Measurements from ENCODE around the gene CHSY3. TPM values are rescaled to one million over a fixed set of nuclear protein-coding genes. Genes with fewer than 3 reads are reported as not detected.
A peak's percentile ranks its signal among the peaks of the same experiment; 100 is the strongest.

Gene CHSY3
- polyA plus RNA-seq, 6 donors from 2014 or later, result not detected

DNA sequence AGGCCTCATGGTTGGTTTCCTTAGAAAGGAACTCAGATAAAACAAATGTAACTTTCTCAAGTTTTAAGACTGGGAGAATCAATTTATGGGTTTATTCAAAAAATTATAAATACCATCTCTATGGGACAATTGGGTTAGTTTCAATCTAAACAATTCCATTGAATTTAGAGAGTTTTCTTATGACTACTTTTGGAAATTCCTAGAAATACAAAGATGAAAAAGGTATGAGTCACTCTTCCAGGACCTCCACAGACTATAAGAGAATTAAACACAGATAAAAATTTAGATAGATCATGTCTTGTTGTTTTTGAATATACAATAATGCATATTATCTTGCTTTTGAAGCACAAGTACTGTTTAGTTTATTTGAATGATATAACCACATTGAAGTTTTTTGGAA, 188.7 kb downstream of the CHSY3 start:
- ATAC-seq (ENCODE audit: low read depth in 2 of 2) (no peak), DNase-seq (no peak)
- Mint-ChIP-seq H3K27me3 (no peaks in the 10 kb centered on the region), H3K4me1 (no peaks in the 10 kb centered on the region), H3K27ac (no peak overlapping the region), H3K36me3 (no peaks in the 10 kb centered on the region), H3K9me3 (peaks cover 0 to 22% (median 5%) of the 10 kb centered on the region in 7 donors), H3K4me3 (no peak overlapping the region)

DNA sequence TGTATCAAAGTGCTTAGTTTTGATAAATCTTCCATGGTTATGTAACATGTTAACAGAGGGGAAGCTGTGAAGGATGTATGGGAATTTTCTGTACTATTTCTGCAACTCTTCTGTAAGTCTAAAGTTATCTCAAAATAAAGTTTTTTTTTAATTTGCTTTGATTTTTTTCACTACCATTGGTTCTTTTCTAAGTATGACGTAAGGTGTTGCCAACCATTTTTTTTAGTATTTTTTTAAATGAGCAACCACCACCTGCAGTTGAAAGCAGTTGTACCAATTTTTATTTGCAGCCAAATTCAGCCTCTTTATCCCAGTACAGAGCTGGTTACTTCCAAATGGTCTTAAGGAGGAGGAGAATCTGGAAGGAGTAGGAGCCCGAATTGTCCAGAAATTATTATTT, 192.2 kb downstream of the CHSY3 start:
- no peaks in the 10 kb centered on the region for H3K4me1 Mint-ChIP-seq
- H3K36me3 Mint-ChIP-seq, result no peaks in the 10 kb centered on the region
- H3K27ac Mint-ChIP-seq, result no peak overlapping the region
- no peak for DNase-seq
- H3K27me3 Mint-ChIP-seq, result no peaks in the 10 kb centered on the region
- no peak overlapping the region for H3K4me3 Mint-ChIP-seq
- peaks cover 0 to 19% (median 4%) of the 10 kb centered on the region in 7 donors for H3K9me3 Mint-ChIP-seq
- ATAC-seq (ENCODE audit: low read depth in 2 of 2), result no peak

DNA sequence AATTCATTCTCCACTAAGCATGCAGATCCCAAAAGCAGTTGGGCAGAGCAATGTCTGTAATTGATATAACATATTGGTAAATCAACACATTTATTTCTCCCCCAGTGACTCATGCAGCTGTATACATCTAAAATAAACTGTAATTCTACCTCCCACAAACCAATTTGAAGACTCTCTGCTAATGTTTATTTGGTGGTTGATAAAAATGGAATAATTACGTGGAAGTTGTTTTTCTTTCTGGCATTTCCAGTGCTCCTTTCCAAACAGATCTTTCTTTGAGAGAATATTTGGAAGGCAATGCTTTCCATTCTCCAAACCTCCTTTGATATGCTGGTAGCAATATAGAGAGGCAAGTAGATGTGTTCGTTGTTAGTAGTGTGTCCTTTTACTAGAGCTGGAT, 194.7 kb downstream of the CHSY3 start:
- Mint-ChIP-seq H3K4me1 (no peaks in the 10 kb centered on the region), H3K27me3 (no peaks in the 10 kb centered on the region), H3K27ac (no peak overlapping the region), H3K4me3 (no peak overlapping the region), H3K9me3 (peaks cover 0 to 1% (median 0%) of the 10 kb centered on the region in 7 donors), H3K36me3 (no peaks in the 10 kb centered on the region)
- DNase-seq, result no peak
- no peak for ATAC-seq (ENCODE audit: low read depth in 2 of 2)

DNA sequence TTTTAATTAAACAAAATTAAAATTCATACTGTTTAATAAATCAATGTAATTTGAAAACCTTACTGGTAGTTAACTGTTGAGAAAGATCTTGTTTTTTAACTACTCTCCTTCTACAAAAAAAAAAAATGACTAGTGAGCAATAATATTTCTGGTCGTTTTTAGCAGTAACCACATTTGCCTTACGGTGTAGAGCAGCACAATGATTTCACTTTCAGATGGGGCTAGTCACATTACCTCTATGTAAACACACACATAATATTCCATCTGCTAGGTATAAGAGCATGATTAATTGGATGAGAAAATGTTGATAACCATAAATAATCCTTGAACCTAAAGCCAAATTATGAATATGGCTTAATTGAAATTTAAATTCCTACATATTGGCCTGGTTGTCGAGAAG, 198.1 kb downstream of the CHSY3 start:
- H3K9me3 Mint-ChIP-seq, result no peaks in the 10 kb centered on the region
- H3K27me3 Mint-ChIP-seq, result no peaks in the 10 kb centered on the region
- DNase-seq (no peak), ATAC-seq (ENCODE audit: low read depth in 2 of 2) (no peak)
- no peak overlapping the region for H3K27ac Mint-ChIP-seq
- H3K4me3 Mint-ChIP-seq, result no peak overlapping the region
- no peaks in the 10 kb centered on the region for H3K36me3 Mint-ChIP-seq
- no peaks in the 10 kb centered on the region for H3K4me1 Mint-ChIP-seq

DNA sequence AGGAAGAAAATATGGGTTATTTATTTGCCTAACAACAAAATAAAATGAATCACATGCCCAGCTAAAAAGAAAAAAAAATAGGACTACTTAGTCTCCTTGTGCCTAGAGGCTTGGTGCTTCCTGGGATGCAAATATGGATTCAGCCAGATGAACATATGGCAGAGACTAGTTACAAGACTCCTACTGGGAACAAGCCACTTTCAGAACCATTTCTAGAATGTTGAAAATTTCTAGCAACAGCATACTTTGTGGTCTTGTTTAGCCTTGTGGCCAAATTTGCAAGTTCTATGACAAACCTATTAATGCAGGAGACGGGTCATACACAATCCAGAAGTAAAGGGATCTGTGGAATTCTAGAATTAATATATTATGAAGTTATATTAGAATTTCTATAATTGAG, 198.7 kb downstream of the CHSY3 start:
- H3K9me3 Mint-ChIP-seq, result no peaks in the 10 kb centered on the region
- ATAC-seq (ENCODE audit: low read depth in 2 of 2), result no peak
- no peaks in the 10 kb centered on the region for H3K4me1 Mint-ChIP-seq
- H3K4me3 Mint-ChIP-seq, result no peak overlapping the region
- DNase-seq, result no peak
- H3K36me3 Mint-ChIP-seq, result no peaks in the 10 kb centered on the region
- no peaks in the 10 kb centered on the region for H3K27me3 Mint-ChIP-seq
- no peak overlapping the region for H3K27ac Mint-ChIP-seq

DNA sequence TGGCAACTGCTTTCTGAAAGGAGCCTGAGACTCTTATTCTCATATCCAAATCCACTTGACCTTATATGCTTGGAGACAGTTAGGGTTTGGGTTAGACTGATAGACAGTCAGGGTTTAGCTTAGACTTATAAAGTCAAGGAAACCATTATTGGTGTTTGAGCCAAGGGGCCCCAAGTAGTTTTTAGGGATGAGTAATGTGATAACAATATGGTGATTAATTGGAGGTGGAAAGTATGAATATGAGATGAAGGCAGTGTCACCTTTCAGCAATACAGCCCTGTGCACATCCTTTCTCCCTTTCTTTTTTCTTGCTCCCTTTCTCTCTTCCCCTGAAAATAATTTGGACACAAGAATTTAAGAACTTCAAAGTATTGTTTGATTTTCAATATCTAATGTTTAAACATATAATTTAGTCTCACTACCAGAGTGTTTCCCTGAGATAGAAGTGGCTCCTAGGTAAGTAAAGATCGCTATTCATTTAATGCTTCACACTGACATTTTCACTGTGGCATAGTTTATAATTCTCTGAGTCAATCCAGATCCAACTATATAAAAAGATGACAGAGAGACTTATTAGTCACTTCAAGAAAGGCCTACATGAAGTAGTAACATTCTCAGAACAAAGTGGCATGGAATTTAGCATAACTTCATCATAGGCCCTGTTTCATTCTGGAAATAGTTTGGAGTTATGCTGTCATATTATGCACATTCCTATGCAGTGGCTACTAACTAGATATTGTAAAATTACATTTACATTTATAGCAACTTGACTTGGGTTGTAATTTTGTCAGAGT, 200.8 kb downstream of the CHSY3 start:
- Mint-ChIP-seq H3K27ac (no peak overlapping the region), H3K4me1 (no peaks in the 10 kb centered on the region), H3K36me3 (no peaks in the 10 kb centered on the region), H3K4me3 (no peak overlapping the region), H3K27me3 (no peaks in the 10 kb centered on the region), H3K9me3 (no peaks in the 10 kb centered on the region)
- DNase-seq (no peak), ATAC-seq (ENCODE audit: low read depth in 2 of 2) (no peak)

DNA sequence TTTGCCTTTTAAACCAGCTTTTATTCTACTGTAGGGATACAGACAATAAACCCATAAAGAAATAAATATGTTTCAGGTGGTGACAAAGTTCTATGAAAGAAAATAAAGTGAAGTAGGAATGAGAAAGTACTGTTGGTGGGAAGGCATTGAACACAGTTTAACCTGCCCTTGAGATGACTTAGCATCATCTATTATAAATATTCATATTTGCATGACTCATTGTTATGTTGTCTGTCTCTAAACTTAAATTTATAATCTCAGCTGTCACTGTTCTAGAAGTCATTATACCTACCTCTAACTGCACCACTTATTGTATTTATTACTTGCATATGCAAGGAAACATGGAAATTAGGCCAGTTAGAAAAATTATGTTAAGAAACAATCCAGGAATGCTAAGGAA, 202.2 kb downstream of the CHSY3 start:
- Mint-ChIP-seq H3K9me3 (no peaks in the 10 kb centered on the region), H3K4me1 (no peaks in the 10 kb centered on the region), H3K27ac (no peak overlapping the region), H3K4me3 (no peak overlapping the region), H3K36me3 (no peaks in the 10 kb centered on the region), H3K27me3 (no peaks in the 10 kb centered on the region)
- DNase-seq (no peak), ATAC-seq (ENCODE audit: low read depth in 2 of 2) (no peak)

DNA sequence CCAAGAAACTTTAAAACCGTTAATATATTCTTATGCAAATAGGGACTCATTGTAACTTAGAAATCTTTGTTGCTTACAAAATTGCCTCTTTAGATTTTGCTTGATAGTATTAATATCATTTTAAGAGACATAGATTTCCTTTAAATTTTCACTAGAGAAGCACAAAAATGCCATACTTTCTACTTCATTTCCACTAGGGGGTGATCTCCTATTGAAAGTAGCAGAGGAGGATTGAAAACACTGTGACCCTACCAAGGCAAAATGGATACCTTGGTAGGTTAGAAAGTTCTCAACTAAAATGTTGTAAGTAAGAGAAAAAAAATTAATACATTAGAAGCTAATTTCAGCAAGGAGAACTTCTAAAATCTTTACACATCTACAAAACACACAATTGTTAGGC, 204.9 kb downstream of the CHSY3 start:
- no peak overlapping the region for H3K4me3 Mint-ChIP-seq
- no peaks in the 10 kb centered on the region for H3K4me1 Mint-ChIP-seq
- H3K9me3 Mint-ChIP-seq, result no peaks in the 10 kb centered on the region
- H3K27me3 Mint-ChIP-seq, result no peaks in the 10 kb centered on the region
- DNase-seq (peak; percentile 1), ATAC-seq (ENCODE audit: low read depth in 2 of 2) (peak in 1 of 2 donors; percentile 33)
- H3K27ac Mint-ChIP-seq, result no peak overlapping the region
- H3K36me3 Mint-ChIP-seq, result no peaks in the 10 kb centered on the region

DNA sequence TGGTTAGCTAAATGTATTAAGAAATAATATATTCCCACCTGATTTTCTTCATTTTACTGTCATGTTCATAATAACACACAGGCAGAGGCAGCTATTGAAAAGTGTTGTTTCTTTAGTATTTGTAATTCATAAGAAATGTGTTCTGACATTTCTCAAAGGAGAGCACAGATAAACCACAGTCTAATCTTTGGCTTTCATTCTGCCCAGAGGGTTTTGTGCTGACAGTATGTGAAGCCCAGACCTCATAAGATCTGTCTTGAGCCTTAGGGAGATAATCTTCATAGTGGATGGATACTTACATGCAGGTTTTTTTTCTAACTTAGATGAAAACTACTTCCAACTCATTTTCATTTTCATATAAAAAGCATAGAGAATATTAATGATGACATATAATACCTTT, 206.1 kb downstream of the CHSY3 start:
- Mint-ChIP-seq H3K27ac (no peak overlapping the region), H3K36me3 (no peaks in the 10 kb centered on the region), H3K27me3 (no peaks in the 10 kb centered on the region), H3K4me1 (no peaks in the 10 kb centered on the region), H3K4me3 (no peak overlapping the region), H3K9me3 (no peaks in the 10 kb centered on the region)
- ATAC-seq (ENCODE audit: low read depth in 2 of 2) (no peak), DNase-seq (no peak)

DNA sequence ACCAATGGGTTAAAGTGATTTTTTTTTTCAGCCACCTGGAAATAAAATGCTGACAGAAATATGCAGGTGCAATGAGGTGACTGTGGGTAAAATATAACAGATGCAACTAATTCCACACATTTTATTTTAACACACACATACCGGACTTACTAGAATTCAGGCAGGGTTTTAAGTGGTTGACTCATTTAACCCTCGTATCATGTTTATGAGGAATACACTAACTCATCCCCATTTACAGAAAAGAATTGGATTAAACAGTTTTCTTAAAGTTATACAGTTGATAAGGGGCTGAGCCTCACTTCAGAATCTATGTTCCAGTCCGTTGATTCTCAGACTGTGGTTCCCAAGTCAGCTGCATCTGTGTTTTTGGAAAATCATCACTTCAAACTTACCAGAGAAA, 207.5 kb downstream of the CHSY3 start:
- Mint-ChIP-seq H3K36me3 (no peaks in the 10 kb centered on the region), H3K4me3 (no peak overlapping the region), H3K4me1 (no peaks in the 10 kb centered on the region), H3K9me3 (no peaks in the 10 kb centered on the region), H3K27ac (no peak overlapping the region), H3K27me3 (no peaks in the 10 kb centered on the region)
- ATAC-seq (ENCODE audit: low read depth in 2 of 2) (no peak), DNase-seq (no peak)

DNA sequence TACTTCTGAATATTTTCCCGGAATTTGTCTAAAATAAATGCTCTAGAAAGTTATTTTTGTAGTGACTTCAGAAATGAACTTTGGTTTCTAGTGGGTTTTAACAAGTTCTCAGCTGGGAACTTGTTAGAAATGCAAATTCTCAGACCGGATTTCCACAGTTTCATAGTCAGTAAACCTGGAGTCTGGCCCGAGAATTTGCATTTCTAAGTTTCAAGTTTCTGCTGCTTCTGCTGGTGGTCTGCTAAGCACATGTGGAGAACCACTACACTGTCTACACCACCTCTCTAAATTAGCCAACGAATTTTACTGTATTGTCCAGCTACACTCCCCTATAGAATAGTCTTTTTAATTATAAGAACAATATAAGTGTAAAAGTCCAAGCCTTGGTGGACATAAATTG, 208.0 kb downstream of the CHSY3 start:
- no peaks in the 10 kb centered on the region for H3K27me3 Mint-ChIP-seq
- H3K4me3 Mint-ChIP-seq, result no peak overlapping the region
- ATAC-seq (ENCODE audit: low read depth in 2 of 2) (no peak), DNase-seq (no peak)
- no peaks in the 10 kb centered on the region for H3K9me3 Mint-ChIP-seq
- no peak overlapping the region for H3K27ac Mint-ChIP-seq
- no peaks in the 10 kb centered on the region for H3K4me1 Mint-ChIP-seq
- H3K36me3 Mint-ChIP-seq, result no peaks in the 10 kb centered on the region

DNA sequence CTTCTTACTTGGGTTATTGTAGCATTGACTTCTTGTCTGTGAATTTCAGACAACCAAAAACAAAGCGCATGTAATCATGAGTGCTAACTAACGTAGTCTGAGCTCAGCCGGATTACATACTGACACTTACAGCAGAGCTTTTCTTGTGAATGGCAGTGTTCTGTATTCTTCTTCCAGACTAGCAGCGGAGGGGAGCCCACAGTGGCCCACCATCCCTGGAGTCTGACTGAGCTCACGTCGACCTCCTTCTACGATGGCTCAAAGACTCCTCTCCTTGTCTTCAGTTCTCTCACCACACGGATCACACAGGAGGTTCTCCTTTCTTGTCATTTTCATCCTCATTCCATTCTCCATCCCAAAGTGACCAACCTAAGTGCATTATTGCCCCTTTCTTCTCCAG, 211.4 kb downstream of the CHSY3 start:
- no peaks in the 10 kb centered on the region for H3K36me3 Mint-ChIP-seq
- H3K4me3 Mint-ChIP-seq, result no peak overlapping the region
- no peak for DNase-seq
- H3K27me3 Mint-ChIP-seq, result peaks cover 0 to 8% (median 6%) of the 10 kb centered on the region in 3 donors
- no peaks in the 10 kb centered on the region for H3K4me1 Mint-ChIP-seq
- no peak for ATAC-seq (ENCODE audit: low read depth in 2 of 2)
- no peak overlapping the region for H3K27ac Mint-ChIP-seq
- no peaks in the 10 kb centered on the region for H3K9me3 Mint-ChIP-seq

DNA sequence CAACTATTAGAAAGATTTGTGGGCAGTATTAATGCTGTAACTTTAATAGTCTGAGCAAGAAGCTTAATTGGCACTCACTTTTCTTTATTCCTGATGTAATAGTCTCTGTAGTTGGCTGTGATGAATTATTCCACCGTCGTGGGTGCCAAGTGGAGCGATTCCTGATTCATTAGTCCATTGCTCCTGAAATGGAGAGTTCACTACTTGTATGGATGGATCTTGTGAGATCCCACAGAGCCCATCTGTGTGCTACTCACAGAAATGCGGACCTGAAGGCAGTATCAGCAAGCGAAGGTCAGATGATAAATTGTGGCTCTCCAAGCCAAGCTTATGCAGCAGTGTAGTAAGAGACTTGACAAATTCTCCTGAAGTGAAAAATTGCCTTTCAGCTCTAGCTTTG, 212.2 kb downstream of the CHSY3 start:
- Mint-ChIP-seq H3K4me1 (no peaks in the 10 kb centered on the region), H3K27me3 (peaks cover 0 to 8% (median 6%) of the 10 kb centered on the region in 3 donors), H3K9me3 (no peaks in the 10 kb centered on the region), H3K4me3 (no peak overlapping the region), H3K36me3 (no peaks in the 10 kb centered on the region), H3K27ac (no peak overlapping the region)
- DNase-seq (no peak), ATAC-seq (ENCODE audit: low read depth in 2 of 2) (no peak)

DNA sequence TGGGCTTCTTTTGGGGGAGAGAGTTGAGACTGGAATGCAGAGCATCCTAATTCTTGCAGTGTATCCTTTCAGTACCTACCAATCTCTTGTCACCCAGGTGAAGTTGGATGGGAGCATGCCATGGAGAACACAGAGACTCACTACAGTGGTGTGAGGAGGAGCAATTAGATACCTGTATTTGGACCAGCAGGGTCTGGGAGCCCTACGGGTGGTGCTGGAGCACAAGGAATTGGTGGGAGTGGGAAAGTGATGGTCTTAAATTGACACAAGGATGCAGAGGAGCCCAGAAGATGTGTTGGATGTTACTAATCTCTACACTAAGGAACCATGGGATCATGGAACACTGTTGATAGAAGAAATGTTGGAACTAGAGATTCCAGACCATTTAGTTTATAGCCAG, 212.7 kb downstream of the CHSY3 start:
- Mint-ChIP-seq H3K27me3 (peaks cover 0 to 8% (median 6%) of the 10 kb centered on the region in 3 donors), H3K9me3 (no peaks in the 10 kb centered on the region), H3K36me3 (no peaks in the 10 kb centered on the region), H3K27ac (no peak overlapping the region), H3K4me3 (no peak overlapping the region), H3K4me1 (no peaks in the 10 kb centered on the region)
- DNase-seq (no peak), ATAC-seq (ENCODE audit: low read depth in 2 of 2) (no peak)

DNA sequence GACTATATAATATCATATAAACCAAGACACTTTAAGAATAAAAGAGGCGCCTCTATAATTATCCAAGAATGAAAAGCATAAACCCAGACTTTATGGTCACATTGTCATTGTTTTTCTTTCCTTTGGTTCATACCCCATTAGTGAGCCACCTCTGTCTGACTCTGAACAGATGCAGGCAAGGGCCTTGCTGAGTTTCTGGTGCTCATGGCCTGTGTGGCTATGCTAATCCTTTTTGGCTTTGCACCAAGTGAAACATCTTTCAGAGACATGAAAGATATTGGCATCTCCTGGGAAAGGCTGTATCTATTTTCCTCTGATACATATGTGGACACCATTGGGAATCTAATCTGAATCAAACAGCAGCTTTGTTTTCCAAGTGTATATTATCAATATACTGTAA, 222.5 kb downstream of the CHSY3 start:
- Mint-ChIP-seq H3K27me3 (peaks cover 0 to 5% (median 0%) of the 10 kb centered on the region in 3 donors), H3K4me3 (no peak overlapping the region), H3K9me3 (no peaks in the 10 kb centered on the region), H3K4me1 (no peaks in the 10 kb centered on the region), H3K27ac (no peak overlapping the region), H3K36me3 (no peaks in the 10 kb centered on the region)
- ATAC-seq (ENCODE audit: low read depth in 2 of 2) (no peak), DNase-seq (no peak)
